NCI-H146 treated with DMSO at 0.1 percent for 48 hours (cell line): ENCODE results near the gene USP24.

ENCODE experiments used
- DNase-seq: peaks from one replicate; lab custom pipeline; 2025; ENCODE audit not compliant: unreplicated experiment; lab: John Stamatoyannopoulos, UW

Gene USP24

GRCh38 chr1:55168353-55168752 lies 46.8 kb downstream of the USP24 start:
- no peak for DNase-seq

GRCh38 chr1:55167224-55167871 lies 47.8 kb downstream of the USP24 start:
- DNase-seq = no peak

GRCh38 chr1:55164906-55165305 lies 50.3 kb downstream of the USP24 start:
- no peak for DNase-seq

- no peak for DNase-seq
Observed at GRCh38 chr1:55159571-55159970, 55.6 kb downstream of the USP24 start.

- no peak for DNase-seq
Observed at GRCh38 chr1:55156608-55157007, 58.6 kb downstream of the USP24 start.

GRCh38 chr1:55156093-55156492 lies 59.1 kb downstream of the USP24 start:
- no peak for DNase-seq

GRCh38 chr1:55155522-55155921 lies 59.6 kb downstream of the USP24 start:
- DNase-seq = no peak

GRCh38 chr1:55154616-55155015 lies 60.5 kb downstream of the USP24 start:
- DNase-seq = no peak

GRCh38 chr1:55153031-55153430 lies 62.1 kb downstream of the USP24 start:
- no peak for DNase-seq

GRCh38 chr1:55150880-55151588 lies 64.1 kb downstream of the USP24 start:
- DNase-seq = no peak

GRCh38 chr1:55148676-55149075 lies 66.5 kb downstream of the USP24 start:
- no peak for DNase-seq

GRCh38 chr1:55147524-55147923 lies 67.6 kb downstream of the USP24 start:
- DNase-seq = no peak

- DNase-seq = no peak
Observed at GRCh38 chr1:55146781-55147180, 68.4 kb downstream of the USP24 start.

- no peak for DNase-seq
Observed at GRCh38 chr1:55144886-55145285, 70.3 kb downstream of the USP24 start.

- DNase-seq = peak; percentile 8
Observed at GRCh38 chr1:55143684-55144083, 71.5 kb downstream of the USP24 start.

- DNase-seq = no peak
Observed at GRCh38 chr1:55141295-55141893, 73.8 kb downstream of the USP24 start.

- peak; percentile 54 for DNase-seq
Observed at GRCh38 chr1:55140546-55140983, 74.6 kb downstream of the USP24 start.

GRCh38 chr1:55140137-55140536 lies 75.0 kb downstream of the USP24 start:
- DNase-seq = no peak

- no peak for DNase-seq
Observed at GRCh38 chr1:55138823-55139222, 76.3 kb downstream of the USP24 start.

- no peak for DNase-seq
Observed at GRCh38 chr1:55134152-55134808, 80.9 kb downstream of the USP24 start.

- DNase-seq = no peak
Observed at GRCh38 chr1:55131801-55132200, 83.4 kb downstream of the USP24 start.

- DNase-seq = no peak
Observed at GRCh38 chr1:55131218-55131617, 83.9 kb downstream of the USP24 start.
